Suppressor macrophage treated with lipopolysaccharide for 1 hour (primary cell): ENCODE data around the gene LIPC.
A peak's percentile ranks its signal among the peaks of the same experiment; 100 is the strongest.

Source experiments
- DNase-seq, 3 donors: peaks; one replicate each; pipeline ENCODE4 v3.0.0-alpha.2; 2020 to 2022

LIPC gene

DNA sequence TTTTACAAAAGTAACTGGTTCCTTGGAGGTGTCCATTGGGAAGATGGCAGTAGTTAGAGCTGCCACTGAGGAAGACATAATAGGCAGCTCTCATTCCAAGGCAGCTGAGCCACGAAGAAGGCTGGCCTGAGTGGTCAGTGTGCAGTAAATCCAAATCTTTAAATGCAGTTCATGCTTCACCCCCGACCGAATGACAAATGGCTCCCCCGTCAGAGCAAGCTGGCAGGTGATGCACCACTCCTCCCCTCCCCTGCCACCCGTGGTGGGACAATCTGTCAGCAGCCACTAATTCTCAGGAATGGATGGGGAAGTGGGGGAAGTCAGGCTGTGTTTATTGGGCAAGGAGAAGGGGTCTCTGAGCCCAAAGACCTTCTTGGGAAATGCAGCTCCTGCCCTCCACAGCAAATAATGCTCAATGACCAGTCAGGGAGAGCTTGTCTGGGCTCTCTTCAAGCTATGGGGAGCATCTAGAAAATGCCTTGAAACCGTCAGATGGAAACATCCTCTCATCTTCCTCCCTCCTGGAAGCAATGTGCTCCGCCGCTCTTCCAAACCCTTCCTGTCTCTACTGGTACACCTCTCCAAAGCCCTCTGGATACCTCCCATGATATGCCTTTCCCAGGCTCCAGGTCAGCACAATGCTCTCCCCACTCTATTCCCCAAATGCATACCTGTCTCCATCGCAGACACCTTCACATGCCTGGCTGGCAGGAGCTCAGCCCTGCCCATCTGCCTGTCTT, 65.4 kb downstream of the LIPC start:
- no peak for DNase-seq

DNA sequence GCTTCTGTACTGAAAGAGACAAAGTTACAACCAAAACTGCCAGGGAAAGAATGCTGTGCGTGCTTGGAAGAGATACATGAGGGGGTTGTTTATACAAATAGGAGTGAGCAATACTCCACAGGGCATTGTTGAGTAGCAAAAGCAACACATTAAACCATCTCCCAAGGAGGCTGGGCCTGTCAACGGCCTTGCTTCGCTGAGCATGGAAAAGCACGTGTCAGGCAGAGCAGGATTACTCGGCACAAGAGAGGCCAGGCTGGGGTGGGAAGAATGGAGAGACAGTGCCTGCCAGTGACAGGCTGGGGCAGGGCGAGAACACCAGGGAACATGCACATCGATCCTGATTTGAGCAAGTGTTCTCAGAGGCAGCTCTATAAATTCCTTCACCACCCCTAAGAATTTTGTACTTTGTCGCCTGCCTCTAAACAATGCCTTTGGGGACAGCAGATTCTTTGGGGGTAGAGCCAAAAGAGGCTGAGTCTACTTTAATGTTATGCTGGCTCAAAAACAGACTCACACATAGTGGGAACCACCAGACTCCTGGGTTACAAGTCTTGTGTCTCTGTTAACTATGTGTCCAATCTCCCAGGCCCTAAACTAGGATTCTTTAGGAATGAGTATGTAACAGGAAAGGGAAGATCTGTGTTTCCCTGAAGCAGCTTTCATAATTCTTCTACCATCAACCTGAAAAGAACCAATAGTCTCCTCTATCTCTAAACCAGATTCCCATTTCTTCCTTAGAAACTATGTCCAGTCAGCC, 67.2 kb downstream of the LIPC start:
- no peak for DNase-seq

DNA sequence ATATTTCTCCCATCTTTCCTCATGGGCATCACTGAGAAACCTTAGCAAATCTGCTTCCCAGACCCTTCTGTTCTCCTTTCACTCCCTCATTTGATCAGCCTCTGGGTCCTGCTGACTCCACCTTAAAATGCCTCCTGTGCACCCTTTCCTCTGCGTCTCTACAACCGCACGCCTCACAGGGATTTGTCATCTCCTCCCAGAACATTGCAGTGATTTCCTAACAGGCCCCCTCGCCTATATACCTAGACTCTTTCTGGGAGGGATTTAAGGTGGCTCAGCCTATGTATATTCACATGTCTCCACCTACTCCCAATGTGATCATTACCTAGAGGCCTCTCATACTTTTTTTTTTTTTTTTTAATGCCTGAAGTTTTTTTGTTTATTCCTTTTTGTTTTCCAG, 69.2 kb downstream of the LIPC start:
- DNase-seq: no peak

DNA sequence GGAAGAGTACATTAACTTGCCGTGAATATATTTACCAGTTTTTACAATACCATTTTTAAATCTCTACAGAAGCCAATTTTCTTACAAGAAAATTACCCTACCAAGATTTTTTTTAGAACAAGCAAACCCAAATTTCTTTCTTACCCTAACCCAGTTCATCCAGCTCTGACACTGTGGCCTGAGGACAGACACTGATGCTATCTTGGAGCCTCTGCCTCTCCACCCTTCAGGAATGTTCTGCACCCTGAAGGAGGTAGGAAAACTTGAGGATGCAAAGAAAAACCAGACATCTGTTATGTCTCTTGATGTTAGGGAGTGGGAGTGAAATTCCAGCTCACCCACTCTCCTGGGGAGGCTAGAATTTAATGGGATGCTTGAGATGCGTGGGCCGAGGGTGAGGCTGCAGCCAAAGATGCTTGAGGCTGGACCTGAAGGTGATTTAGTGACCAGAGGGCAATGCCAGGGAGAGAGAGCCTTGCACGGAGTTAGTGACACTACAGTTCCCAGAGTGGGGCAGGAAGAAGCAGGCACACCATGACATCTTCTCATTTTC, 69.9 kb downstream of the LIPC start:
- DNase-seq: no peak

DNA sequence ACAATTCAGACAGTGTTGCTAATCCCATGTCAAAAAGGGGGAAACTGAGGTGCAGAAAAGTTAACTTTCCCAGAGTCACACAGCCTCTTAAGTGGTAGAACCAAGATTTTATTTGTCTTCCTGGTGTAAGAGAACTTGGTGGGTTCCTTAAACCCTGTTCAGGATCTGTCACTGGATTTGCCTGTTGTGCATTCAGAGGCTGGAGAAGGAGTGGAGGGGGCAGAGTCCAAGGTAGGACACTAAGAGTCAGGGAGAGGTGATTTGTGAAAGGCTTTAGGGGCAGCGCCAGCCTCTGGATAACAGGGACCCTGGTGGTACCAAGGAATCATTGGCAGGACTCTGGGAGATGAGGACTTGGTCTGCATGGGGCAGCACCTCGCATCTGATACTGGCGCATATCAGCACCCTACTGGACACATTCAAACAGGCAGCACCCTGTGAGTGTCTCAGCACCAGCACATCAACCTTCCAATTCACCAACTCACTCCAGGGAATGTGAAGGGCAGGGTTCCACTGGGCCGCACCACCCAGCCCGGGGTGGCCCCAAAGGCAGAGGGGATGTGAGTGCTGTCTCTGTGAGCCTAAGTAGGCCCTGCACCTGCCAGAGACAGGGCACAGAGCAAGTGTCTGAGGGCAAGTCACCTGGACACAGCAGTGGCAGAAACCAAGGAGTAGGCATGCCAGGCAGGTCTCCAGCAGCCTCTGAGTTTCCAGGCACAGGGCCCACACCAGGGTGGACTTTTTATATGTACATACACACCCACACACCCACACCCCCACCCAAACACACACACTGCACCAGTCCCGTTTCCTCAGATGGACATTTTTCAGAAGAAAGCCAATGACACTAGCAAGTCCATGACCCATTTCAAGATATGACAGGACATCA, 71.6 kb downstream of the LIPC start:
- no peak for DNase-seq

DNA sequence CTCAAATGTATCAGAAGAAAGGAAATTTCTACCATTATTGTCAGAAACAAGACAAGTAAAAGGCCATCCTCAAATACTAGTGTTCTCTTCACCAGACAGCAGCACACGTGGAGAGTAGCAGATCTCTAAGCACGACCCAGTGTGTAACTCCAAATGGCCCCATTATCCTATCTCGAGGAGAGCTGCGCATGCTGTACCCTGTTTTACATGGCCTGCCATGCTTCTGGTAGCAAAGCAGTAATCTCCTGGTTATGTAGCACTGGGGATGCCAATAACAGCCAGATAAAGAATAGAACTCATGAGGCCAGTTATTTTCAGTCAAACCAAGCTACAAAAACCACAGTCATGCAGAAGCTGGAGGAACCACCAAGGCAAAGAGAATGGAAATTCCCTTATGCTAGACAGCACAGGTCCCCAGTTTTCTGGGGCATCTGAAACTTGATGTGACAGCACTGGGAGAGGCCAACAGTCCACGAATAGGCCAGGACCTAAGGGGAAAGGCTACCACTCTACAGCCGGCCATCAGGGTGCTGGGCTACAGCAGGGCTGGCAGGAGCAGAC, 73.0 kb downstream of the LIPC start:
- no peak for DNase-seq

DNA sequence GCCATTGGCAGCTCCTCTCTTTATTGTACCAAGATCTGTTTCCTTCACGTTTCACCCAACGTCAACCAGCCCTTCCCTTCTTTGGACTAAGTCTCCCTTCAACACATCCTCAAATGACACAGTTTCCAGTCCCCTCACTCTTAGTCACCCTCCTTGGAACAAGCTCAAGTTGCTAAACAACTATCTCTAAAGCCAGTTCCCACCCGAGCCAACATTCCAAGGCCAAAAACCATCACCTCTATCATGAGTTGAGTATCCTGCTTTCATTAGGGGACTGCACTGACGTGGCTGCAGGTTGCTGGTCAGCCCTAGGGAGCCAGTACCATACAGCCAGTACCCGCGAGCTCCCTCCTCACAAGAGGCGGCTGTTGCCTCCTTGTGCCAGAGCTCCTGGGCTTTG, 73.8 kb downstream of the LIPC start:
- no peak for DNase-seq

DNA sequence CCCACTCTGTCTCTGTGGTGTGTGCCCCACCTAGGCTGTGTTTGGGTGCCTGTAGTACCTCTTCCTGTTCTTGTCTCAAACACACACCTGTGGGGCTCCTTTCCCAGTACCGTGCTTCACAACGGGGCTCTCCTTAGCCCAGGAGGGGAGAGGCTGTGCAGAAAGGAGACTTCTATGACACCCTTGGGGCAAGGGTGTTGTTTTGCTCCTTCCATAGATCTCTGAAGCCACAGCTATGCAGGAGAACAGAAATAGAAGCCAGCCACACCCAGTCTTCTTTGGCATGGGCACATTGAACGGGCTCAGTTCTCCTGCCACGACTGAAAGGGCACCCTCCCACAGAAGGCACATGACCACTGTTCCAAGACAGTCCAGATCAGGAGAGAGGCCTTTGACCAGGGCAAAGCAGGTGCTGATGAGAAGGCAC, 74.3 kb downstream of the LIPC start:
- DNase-seq: no peak

DNA sequence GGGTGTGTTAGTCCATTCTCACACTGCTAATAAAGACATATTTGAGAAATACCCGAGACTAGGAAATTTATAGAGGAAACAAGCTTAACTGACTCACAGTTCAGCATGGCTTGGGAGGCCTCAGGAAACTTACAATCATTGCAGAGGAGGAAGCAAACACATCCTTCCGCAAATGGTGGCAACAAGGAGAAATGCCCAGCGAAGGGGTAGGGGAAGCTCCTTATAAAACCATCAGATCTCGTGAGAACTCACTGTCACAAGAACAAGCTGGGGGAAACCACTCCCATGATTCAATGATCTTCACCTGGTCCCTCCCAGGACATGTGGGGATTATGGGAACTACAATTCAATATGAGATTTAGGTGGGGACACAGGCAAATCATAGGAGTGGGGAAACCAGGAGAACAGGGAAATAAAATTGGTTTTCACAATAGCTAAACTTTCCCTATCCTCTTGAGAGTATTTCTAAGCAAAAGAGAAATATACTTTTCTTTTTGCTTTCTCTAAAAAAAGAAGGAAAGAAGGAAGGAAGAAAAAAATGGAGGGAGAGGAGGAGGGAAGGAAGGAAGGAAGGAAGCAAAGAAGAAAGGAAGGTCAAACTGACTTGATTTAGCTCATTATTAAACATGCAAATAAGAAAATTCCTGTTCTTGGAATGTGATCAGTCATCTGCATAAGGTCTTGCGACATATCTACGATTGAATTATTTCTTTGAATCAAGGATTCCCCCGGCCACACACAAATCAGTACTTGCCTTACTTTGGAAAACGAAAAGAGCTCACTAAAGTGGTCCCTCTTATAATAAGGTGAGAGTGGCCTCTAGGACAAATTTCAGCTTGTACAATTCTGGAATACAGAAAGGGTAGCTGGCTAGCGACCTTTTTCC, 75.2 kb downstream of the LIPC start:
- DNase-seq: peak; percentile 50 to 67 (median 61)

DNA sequence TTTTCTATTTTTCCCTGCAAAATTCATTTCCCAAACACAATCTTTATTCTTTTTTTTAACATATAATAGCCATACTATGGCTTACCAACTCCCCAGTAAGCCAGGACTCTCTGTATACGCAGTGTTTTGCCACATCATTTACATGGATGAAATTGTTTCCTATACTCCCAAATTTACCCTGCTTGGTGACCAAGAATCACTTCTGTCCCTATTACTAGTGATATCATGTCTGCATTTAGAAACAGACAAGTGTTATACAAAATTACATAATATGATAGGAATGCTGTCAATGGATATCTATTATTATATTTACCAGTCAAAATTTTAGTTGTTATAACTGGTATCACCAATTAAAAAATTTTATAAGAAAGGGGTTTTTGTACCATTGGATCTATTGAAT, 77.8 kb downstream of the LIPC start:
- DNase-seq: no peak

DNA sequence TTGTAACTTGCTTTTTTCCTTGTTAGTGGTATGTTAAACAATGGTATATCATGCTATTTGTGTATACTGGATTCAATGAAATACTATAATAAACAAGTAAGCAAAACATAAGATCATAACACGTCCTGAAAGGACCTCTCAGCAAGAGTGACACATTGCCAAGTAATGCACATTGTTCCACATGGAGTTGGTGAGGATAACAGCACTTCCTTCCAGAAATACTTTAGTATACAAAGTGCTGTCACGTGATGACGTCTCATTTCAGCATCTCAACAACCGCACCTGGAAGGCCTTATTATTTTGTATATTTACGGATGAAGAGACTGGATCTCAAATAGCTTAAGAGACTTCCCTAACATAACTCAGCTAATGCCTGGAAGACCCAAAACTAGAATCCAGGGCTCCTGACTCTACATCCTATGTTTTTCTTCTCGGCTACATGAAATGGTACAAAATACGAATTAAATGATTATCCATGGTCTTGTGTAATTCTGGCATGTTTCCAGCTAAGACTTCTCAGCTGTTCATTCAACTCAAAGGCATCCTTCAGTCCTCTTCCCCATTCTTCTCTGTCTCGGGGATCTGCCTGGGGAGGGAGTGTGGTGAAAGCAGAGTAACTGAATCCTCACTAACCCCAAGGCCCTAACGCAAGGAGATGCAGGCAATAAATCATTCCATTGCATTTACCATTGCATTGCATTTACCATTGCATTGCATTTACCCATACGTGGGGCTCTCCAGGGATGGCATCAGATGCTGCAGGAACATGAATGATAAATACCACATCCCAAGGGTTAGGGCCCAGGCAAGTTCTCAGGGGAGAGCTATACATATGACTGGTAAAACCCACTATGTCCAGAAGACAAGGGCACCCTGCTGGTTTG, 79.2 kb downstream of the LIPC start:
- no peak for DNase-seq

DNA sequence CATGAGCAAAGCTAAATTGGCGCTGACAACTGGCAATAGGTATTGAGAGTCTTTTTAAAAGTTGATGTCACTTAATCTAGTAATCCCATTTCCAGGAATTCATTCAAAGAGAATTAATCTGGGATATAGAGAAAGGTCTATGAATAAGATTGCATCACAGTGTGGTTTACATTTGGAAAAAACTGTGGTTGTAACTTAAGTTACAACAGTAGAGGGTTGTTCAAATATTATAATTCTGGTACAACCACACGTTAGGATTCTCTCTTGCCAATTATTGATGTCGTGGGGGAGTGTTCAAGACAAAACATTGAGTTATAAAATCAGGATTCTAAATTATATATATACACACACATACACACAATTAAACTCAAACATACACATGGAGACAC, 79.8 kb downstream of the LIPC start:
- DNase-seq: no peak

DNA sequence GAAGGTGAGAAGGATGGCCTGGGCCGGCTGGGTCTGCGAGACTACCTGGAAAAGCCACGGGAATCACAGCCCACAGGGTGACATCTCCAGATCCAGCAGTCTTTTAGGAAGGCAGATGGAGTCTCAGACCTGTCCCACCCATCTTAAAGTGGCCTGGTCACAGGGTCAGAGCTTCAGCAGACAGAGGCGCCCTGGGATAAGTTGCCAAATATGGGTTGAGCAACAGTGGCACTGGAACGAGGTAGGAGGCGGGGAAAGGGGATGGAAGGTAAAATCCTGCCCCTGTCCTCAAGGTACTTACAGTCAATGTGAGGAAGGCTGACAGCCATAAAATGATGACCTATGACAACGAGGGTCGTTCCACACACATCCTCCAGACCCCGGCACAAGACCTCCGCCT, 80.7 kb downstream of the LIPC start:
- no peak for DNase-seq

DNA sequence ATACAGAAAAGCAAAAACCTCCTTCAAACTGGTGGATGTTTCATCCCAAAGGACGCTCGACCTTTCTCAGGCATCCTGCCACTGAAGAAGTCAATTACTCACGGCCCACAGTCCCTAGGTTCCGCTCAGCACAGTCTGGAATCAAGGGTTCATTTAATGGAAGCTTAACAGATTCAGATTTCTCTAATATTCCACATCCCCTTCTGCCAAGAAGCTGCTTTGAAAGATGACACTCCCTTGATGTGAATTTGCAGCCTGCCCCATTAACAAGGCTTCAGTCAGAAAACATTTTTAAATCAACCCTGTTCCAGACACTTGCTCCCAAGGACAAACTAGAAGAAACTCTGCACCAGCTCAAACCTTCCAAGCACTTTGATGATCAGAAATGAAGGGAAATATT, 81.2 kb downstream of the LIPC start:
- no peak for DNase-seq

DNA sequence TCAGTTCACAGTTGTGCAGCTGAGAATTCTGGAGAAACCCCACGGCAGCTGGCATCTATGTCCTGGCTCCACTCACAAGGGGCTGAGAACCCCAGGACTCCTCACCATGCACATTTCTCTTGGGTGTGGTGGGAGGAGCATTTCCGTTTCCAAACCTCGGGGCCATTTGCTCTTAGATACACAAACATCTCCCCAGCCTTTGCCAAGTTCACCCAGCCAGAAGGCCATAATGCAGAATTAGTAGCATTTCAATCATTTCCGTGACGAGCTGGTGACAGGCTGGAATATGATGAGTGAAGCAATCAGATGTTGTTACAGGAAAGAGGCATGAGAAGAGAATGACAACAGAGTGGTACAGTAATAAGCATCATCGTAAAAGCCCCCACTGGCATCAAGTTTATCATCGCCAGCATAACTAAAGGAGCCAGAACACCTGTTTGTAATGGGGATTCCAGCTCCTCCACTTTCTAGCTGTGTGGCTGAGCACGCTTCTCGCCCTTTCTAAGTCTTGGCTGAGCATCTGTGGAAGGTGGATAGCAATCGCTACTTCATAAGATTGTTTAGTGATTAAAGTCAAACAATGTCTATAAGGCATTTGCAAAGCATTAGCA, 82.0 kb downstream of the LIPC start:
- no peak for DNase-seq

DNA sequence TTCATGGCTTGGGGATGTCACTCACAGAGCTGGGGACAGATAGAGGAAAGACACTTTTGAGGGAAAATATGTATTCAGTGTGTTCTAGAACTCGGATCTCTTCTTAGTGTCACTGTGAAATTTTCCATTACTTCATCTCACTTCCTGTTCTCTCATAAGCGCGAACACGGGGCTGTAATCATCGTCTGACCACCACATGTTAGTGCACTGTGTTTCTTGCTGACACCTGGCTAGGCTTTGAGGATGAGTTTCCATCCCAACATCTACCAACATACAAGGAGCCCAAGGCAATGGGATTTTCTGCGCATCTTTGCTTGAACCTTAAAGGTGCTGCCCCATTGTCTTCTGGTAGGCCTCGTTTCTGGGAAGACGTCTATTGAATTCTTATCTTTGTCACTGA, 84.0 kb downstream of the LIPC start:
- peak; percentile 63 to 74 (median 73) for DNase-seq

DNA sequence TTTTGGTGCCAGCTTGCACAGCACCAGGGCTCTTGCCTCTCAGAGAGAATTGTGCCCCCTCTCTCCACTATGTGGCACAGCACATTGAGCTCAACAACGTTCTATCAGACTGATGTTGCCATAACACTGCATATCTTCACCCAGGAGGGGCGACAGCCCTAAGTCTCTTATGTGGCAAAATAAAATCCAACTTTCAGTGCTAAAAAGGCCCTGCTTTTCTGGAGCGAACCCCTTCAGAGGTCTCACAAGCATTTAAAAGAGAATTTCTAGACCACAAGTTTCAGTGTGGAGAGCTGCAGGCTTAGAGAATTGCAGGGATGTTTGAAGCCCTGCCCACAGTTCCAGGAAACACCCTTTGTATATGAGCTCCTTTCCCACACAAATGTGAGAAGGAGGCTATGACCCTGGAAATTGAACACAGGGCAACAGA, 85.5 kb downstream of the LIPC start:
- peak in 2 of 3 donors; percentile 20 to 43 for DNase-seq

DNA sequence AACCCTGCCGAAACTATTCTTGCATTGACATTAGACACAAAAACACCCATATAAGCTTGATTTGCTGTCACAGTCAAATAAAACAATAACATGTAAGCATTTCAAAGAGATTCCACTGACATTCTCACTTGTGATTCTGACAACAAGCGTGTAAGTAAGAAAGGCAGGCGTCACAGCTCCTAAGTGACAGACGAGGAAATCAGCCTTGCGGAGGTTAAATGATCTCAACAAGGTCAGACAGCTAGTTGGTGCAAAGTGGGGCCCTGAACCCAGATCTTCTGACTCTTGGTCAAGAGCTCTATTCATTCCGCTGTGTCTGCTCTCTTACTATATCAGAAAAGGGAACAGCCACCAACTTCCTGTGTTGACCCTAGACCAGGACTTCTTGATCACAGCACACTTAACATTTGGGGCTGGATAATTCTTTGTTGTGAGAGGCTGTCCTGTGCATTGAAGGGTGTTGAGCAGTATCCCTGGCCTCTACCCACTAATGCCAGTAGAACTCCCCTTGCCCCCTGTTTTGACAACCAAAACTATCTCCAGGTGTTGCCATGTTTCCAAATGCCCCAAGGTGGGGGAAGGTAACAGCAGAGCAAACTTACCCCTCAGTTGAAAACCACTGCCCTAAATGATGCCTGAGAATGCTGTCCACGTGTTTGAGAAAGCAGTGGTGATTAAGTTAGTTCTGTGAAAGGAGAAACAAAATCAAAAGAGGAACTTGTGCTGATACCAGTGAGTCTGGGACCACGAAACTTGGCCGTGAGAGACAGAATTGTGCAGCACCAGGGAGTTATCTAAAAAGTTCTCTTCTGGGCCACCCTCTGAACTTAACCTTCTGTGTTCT, 86.1 kb downstream of the LIPC start:
- DNase-seq: peak; percentile 62 to 76 (median 74)

DNA sequence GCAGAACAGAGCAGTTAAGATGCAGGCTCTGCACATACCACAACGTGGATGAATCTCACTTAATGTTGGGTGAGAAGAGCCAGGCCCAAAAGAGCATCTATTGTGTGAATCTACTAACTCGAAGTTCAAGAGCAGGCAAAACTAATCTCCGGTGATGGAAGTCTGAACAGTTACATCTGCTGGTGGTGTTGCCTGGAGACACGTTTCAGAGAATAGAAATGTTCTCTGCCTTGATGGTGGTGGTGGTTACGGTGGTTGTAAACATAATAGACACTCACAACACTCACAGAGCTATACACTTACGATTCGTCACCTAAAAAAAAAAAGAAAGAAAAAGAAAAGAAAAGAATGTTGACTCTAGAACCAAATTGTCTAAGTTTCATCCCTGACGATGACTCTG, 86.8 kb downstream of the LIPC start:
- no peak for DNase-seq
